H1 (cell line): ENCODE data around the gene KIF26B. TPM values are rescaled to one million over a fixed set of nuclear protein-coding genes. Genes with fewer than 3 reads are reported as not detected.

ENCODE experiments used
- KDM4A ChIP-seq: IDR thresholded peaks from one replicate; pipeline ENCODE4 v1.7.1; 2012; ENCODE audit warnings: low read depth, mild to moderate bottlenecking, moderate library complexity, low read length, inconsistent platforms; ENCODE audit not compliant: severe bottlenecking
- POLR2AphosphoS5 ChIP-seq: IDR thresholded peaks from 2 replicates; pipeline ENCODE4 v1.6.1; 2011; ENCODE audit warnings: low read depth, low read length
- SAP30 ChIP-seq: fragments of 300-600 bp; sonication (generic); IDR thresholded peaks from 2 replicates; pipeline ENCODE4 v1.7.1; 2012; ENCODE audit warnings: low read length, moderate library complexity, mild to moderate bottlenecking, inconsistent platforms; ENCODE audit not compliant: insufficient read depth, insufficient replicate concordance
- SIN3A ChIP-seq, 2 experiments: IDR thresholded peaks in 1 of 2; conservative IDR thresholded peaks in 1 of 2; 2 replicates each; pipeline ENCODE4 v1.6.1; 2011 to 2012; ENCODE audit warnings: low read length in 2 of 2, improper control_type of control experiment in 1 of 2, low read depth in 1 of 2, mild to moderate bottlenecking in 1 of 2
- SIRT6 ChIP-seq: IDR thresholded peaks from one replicate; pipeline ENCODE4 v1.7.1; 2012; ENCODE audit warnings: low read length, inconsistent platforms
- TCF12 ChIP-seq: IDR thresholded peaks from 2 replicates; pipeline ENCODE4 v1.6.1; 2011; ENCODE audit warnings: low read depth, mild to moderate bottlenecking, low read length
- TEAD4 ChIP-seq: IDR thresholded peaks from 2 replicates; pipeline ENCODE4 v1.6.1; 2012; ENCODE audit warnings: low read depth, low read length, inconsistent platforms, mixed read lengths
- YY1 ChIP-seq: IDR thresholded peaks from 2 replicates; pipeline ENCODE4 v1.6.1; 2011; ENCODE audit warnings: low read depth, mild to moderate bottlenecking, low read length
- polyA plus RNA-seq, 7 experiments: library from polyadenylated mRNA; depleted of rRNA in 3 of 7; stranded (reverse) in 5 of 7; unstranded in 2 of 7; fragments of >200 nt in 5 of 7; fragments of 200-250 nt in 2 of 7; gene quantifications; 1 replicate in 5 of 7; 2 replicates in 1 of 7; 4 replicates in 1 of 7; pipeline versions ENCODE4 v1.2.1 to v1.2.3, GENCODE V29; 2011 to 2013; ENCODE audit warnings: missing spikeins in 2 of 7, mixed read lengths in 2 of 7
- total RNA-seq: library from RNA; stranded (reverse); fragmentation: NEBNext Ultra II Directional; extraction: Animal tissue kit (Norgen Biotek cat#: 25700); gene quantifications from 2 replicates; pipeline ENCODE4 v1.2.1, GENCODE V29; 2021
- TF ChIP-seq, protein P1 (sequence below): fragments of 300-600 bp; sonication (generic); IDR thresholded peaks from 2 replicates; pipeline ENCODE4 v1.7.1; 2012; ENCODE audit warnings: low read length, moderate library complexity, mild to moderate bottlenecking, inconsistent platforms; ENCODE audit not compliant: insufficient replicate concordance

The KIF26B gene
- total and polyA plus RNA-seq, 2 of the 8 experiments (the other 6 are each of a cell fraction or from before 2014, with no cell fraction given), result 0.06 to 0.28 TPM

DNA sequence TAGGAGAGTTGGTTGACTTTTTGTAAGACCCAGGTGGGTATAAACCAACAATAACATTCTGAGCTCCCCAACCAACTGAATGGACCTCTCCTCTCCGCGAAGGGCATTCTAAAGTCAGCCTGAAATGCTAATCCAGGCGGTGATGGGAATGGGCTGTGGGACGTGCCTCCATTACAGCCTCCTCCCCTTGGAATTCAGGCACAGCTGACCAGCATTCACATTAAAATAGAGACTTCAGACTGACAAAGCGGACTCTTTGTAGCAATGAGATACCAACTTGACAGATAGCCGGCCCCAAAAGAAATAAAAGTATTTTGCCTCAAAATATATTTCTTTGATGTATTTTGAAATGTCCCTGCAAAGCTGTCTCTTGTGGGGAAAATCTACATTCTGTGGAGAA lies 101.7 kb downstream of the KIF26B start (continued):
- TF ChIP-seq, protein P1, sequence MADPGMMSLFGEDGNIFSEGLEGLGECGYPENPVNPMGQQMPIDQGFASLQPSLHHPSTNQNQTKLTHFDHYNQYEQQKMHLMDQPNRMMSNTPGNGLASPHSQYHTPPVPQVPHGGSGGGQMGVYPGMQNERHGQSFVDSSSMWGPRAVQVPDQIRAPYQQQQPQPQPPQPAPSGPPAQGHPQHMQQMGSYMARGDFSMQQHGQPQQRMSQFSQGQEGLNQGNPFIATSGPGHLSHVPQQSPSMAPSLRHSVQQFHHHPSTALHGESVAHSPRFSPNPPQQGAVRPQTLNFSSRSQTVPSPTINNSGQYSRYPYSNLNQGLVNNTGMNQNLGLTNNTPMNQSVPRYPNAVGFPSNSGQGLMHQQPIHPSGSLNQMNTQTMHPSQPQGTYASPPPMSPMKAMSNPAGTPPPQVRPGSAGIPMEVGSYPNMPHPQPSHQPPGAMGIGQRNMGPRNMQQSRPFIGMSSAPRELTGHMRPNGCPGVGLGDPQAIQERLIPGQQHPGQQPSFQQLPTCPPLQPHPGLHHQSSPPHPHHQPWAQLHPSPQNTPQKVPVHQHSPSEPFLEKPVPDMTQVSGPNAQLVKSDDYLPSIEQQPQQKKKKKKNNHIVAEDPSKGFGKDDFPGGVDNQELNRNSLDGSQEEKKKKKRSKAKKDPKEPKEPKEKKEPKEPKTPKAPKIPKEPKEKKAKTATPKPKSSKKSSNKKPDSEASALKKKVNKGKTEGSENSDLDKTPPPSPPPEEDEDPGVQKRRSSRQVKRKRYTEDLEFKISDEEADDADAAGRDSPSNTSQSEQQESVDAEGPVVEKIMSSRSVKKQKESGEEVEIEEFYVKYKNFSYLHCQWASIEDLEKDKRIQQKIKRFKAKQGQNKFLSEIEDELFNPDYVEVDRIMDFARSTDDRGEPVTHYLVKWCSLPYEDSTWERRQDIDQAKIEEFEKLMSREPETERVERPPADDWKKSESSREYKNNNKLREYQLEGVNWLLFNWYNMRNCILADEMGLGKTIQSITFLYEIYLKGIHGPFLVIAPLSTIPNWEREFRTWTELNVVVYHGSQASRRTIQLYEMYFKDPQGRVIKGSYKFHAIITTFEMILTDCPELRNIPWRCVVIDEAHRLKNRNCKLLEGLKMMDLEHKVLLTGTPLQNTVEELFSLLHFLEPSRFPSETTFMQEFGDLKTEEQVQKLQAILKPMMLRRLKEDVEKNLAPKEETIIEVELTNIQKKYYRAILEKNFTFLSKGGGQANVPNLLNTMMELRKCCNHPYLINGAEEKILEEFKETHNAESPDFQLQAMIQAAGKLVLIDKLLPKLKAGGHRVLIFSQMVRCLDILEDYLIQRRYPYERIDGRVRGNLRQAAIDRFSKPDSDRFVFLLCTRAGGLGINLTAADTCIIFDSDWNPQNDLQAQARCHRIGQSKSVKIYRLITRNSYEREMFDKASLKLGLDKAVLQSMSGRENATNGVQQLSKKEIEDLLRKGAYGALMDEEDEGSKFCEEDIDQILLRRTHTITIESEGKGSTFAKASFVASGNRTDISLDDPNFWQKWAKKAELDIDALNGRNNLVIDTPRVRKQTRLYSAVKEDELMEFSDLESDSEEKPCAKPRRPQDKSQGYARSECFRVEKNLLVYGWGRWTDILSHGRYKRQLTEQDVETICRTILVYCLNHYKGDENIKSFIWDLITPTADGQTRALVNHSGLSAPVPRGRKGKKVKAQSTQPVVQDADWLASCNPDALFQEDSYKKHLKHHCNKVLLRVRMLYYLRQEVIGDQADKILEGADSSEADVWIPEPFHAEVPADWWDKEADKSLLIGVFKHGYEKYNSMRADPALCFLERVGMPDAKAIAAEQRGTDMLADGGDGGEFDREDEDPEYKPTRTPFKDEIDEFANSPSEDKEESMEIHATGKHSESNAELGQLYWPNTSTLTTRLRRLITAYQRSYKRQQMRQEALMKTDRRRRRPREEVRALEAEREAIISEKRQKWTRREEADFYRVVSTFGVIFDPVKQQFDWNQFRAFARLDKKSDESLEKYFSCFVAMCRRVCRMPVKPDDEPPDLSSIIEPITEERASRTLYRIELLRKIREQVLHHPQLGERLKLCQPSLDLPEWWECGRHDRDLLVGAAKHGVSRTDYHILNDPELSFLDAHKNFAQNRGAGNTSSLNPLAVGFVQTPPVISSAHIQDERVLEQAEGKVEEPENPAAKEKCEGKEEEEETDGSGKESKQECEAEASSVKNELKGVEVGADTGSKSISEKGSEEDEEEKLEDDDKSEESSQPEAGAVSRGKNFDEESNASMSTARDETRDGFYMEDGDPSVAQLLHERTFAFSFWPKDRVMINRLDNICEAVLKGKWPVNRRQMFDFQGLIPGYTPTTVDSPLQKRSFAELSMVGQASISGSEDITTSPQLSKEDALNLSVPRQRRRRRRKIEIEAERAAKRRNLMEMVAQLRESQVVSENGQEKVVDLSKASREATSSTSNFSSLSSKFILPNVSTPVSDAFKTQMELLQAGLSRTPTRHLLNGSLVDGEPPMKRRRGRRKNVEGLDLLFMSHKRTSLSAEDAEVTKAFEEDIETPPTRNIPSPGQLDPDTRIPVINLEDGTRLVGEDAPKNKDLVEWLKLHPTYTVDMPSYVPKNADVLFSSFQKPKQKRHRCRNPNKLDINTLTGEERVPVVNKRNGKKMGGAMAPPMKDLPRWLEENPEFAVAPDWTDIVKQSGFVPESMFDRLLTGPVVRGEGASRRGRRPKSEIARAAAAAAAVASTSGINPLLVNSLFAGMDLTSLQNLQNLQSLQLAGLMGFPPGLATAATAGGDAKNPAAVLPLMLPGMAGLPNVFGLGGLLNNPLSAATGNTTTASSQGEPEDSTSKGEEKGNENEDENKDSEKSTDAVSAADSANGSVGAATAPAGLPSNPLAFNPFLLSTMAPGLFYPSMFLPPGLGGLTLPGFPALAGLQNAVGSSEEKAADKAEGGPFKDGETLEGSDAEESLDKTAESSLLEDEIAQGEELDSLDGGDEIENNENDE, result peak; percentile 51
- TF ChIP-seq YY1 (peak; percentile 85), KDM4A (no peak), SAP30 (peak; percentile 73), POLR2AphosphoS5 (no peak), SIRT6 (no peak), TCF12 (0 out of 2 replicates have a peak, but pooled peaks have one; percentile 14), SIN3A (conservative IDR thresholded peaks at IDR 0.05 in 1 of 2, IDR thresholded peaks at IDR 0.05 in 1 of 2; ENCODE audit: low read depth in 1 of 2, low read length in 2 of 2) (peak; percentile 97 to 98), TEAD4 (peak; percentile 99)
